ENCODE data around the gene HS2ST1. TPM values are rescaled to one million over a fixed set of nuclear protein-coding genes. Genes with fewer than 3 reads are reported as not detected.

Gene HS2ST1
- total RNA-seq, 1 experiment from 2014 or later, result 57.2 TPM

- ChIA-PET POLR2A (no interaction called here), CTCF (no interaction called here)
- H3K36me3 Mint-ChIP-seq (ENCODE audit: insufficient read depth, unreplicated experiment), result no peaks in the 10 kb centered on the region
- H3K9me3 Mint-ChIP-seq (ENCODE audit: unreplicated experiment), result no peaks in the 10 kb centered on the region
- H3K27me3 Mint-ChIP-seq (ENCODE audit: insufficient read depth, unreplicated experiment), result no peaks in the 10 kb centered on the region
- Histone ChIP-seq H3K4me3 (ENCODE audit: low read depth, low read length) (no peak overlapping the region), H3K4me1 (no peaks in the 10 kb centered on the region), H3K36me3 (ENCODE audit: control insufficient read depth, insufficient read depth, low read length) (no peaks in the 10 kb centered on the region), H3K9me3 (no peaks in the 10 kb centered on the region), H3K27me3 (replicated peaks; ENCODE audit: control insufficient read depth, insufficient read depth, low read length) (no peaks in the 10 kb centered on the region)
- no peaks in the 10 kb centered on the region for H3K4me1 Mint-ChIP-seq (ENCODE audit: low read depth, unreplicated experiment)
- no peak overlapping the region for H3K4me3 Mint-ChIP-seq (ENCODE audit: unreplicated experiment)
- BruUV-seq (replicated peaks), result no TSS peak
- DNase-seq, result no peak
- intact Hi-C loops (cut with micrococcal nuclease; ENCODE audit: unreplicated experiment), result no loop called here
- H3K27ac Mint-ChIP-seq (ENCODE audit: unreplicated experiment), result no peak overlapping the region
- TF ChIP-seq CTCF (IDR thresholded peaks at IDR 0.05; ENCODE audit: insufficient read depth in 1 of 2, low read depth in 1 of 2, low read length in 1 of 2, severe bottlenecking in 1 of 2, unreplicated experiment in 1 of 2), result no peak
These were observed 116.6 kb downstream of the HS2ST1 start for GRCh38 chr1:87030740-87031690.

GRCh38 chr1:87034351-87034750 is 119.9 kb downstream of the HS2ST1 start:
- no peaks in the 10 kb centered on the region for H3K4me1 Mint-ChIP-seq (ENCODE audit: low read depth, unreplicated experiment)
- no peak overlapping the region for H3K4me3 ChIP-seq (ENCODE audit: low read depth, low read length)
- H3K27ac Mint-ChIP-seq (ENCODE audit: unreplicated experiment), result no peak overlapping the region
- H3K4me3 Mint-ChIP-seq (ENCODE audit: unreplicated experiment), result no peak overlapping the region
- no peak for TF ChIP-seq CTCF (IDR thresholded peaks at IDR 0.05; ENCODE audit: insufficient read depth in 1 of 2, low read depth in 1 of 2, low read length in 1 of 2, severe bottlenecking in 1 of 2, unreplicated experiment in 1 of 2)
- H3K4me1 ChIP-seq, result no peaks in the 10 kb centered on the region
- no peak for DNase-seq
- ChIA-PET POLR2A (no interaction called here), CTCF (no interaction called here)
- H3K27me3 Mint-ChIP-seq (ENCODE audit: insufficient read depth, unreplicated experiment), result no peaks in the 10 kb centered on the region
- H3K9me3 Mint-ChIP-seq (ENCODE audit: unreplicated experiment), result no peaks in the 10 kb centered on the region
- no peaks in the 10 kb centered on the region for H3K27me3 ChIP-seq (replicated peaks; ENCODE audit: control insufficient read depth, insufficient read depth, low read length)
- H3K36me3 ChIP-seq (ENCODE audit: control insufficient read depth, insufficient read depth, low read length), result no peaks in the 10 kb centered on the region
- BruUV-seq (replicated peaks), result no TSS peak
- H3K36me3 Mint-ChIP-seq (ENCODE audit: insufficient read depth, unreplicated experiment), result no peaks in the 10 kb centered on the region
- intact Hi-C loops (cut with micrococcal nuclease; ENCODE audit: unreplicated experiment), result no loop called here
- no peaks in the 10 kb centered on the region for H3K9me3 ChIP-seq

DNA sequence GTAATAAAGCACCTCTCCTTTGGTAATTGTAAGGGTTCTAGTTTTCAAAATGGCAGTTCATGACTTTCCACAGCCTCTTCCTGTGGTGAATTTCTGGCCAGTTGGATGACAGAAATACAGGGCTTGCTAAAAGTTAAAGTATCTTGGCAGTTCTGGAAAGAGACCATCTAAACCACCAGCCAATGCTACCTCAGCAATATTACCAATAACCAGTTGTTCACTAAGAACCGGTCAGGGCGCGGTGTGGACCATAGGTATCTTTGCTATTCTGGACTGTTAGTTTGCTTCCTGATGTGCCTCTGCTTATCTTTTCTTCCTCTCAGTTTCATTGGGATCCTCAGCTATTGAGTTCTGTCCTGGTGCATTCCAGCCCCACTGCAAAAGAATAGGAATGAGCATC is 124.7 kb downstream of the HS2ST1 start:
- BruUV-seq (replicated peaks), result no TSS peak
- H3K4me3 ChIP-seq (ENCODE audit: low read depth, low read length), result no peak overlapping the region
- Mint-ChIP-seq H3K36me3 (ENCODE audit: insufficient read depth, unreplicated experiment) (no peaks in the 10 kb centered on the region), H3K9me3 (ENCODE audit: unreplicated experiment) (no peaks in the 10 kb centered on the region), H3K27ac (ENCODE audit: unreplicated experiment) (no peak overlapping the region), H3K27me3 (ENCODE audit: insufficient read depth, unreplicated experiment) (no peaks in the 10 kb centered on the region), H3K4me3 (ENCODE audit: unreplicated experiment) (no peak overlapping the region), H3K4me1 (ENCODE audit: low read depth, unreplicated experiment) (no peaks in the 10 kb centered on the region)
- POLR2A ChIA-PET, result no interaction called here
- intact Hi-C loops (cut with micrococcal nuclease; ENCODE audit: unreplicated experiment), result no loop called here
- H3K36me3 ChIP-seq (ENCODE audit: control insufficient read depth, insufficient read depth, low read length), result no peaks in the 10 kb centered on the region
- TF ChIP-seq CTCF (IDR thresholded peaks at IDR 0.05; ENCODE audit: insufficient read depth in 1 of 2, low read depth in 1 of 2, low read length in 1 of 2, severe bottlenecking in 1 of 2, unreplicated experiment in 1 of 2), result no peak
- H3K27me3 ChIP-seq (replicated peaks; ENCODE audit: control insufficient read depth, insufficient read depth, low read length), result no peaks in the 10 kb centered on the region
- CTCF ChIA-PET, result interaction anchor here (0.6 kb wide), 1 partner anchor 1781 kb away, joined by 6 read pairs; no protein-coding TSS in a partner anchor
- no peaks in the 10 kb centered on the region for H3K4me1 ChIP-seq
- no peaks in the 10 kb centered on the region for H3K9me3 ChIP-seq
- DNase-seq, result no peak

Measured in Caco-2 (cell line).